Left colon (tissue), 2 donors: ENCODE data around the gene TRAK1. TPM values are rescaled to one million over a fixed set of nuclear protein-coding genes. Genes with fewer than 3 reads are reported as not detected.

Experiments
- ATAC-seq: fragments of 200-7000 bp; cut with Tn5 transposase; one replicate; pipeline ENCODE4 v1.9.1; 2020; ENCODE audit warnings: mild to moderate bottlenecking, moderate library complexity
- DNase-seq, 2 donors: peaks; one replicate each; pipeline ENCODE4 v3.0.0-alpha.2; 2020
- intact Hi-C, 2 donors: fragments of 100-400 bp; cut with DNase I in 1 of 2; cut with micrococcal nuclease in 1 of 2; formaldehyde crosslinking; loops; one replicate each; pipeline versions ENCODE4 v1.11.2 to v1.14.0; 2022; cut with DNase I, micrococcal nuclease
- total RNA-seq, 2 donors: library from RNA; stranded (reverse); fragmentation: NEBNext Ultra II Directional; extraction: Animal tissue kit (Norgen Biotek cat#: 25700); gene quantifications; one replicate each; pipeline ENCODE4 v1.2.1, GENCODE V29; 2021
- donor health status: DM: no; HTN: no; CAD: no.
- donor health status: DM: yes; HTN: yes; CAD: no.

Gene TRAK1
- total RNA-seq, 2 donors from 2014 or later, result 81.2 to 91.6 TPM

GRCh38 chr3:42229942-42230688 is 139.0 kb downstream of the TRAK1 start:
- DNase-seq (no peak), ATAC-seq (peak; percentile 73)
- intact Hi-C loops, result loop anchor here in 1 of 2 donors (10.0 kb wide), 1 partner anchor 315 kb away; no protein-coding TSS in a partner anchor

GRCh38 chr3:42230860-42231259 is 139.7 kb downstream of the TRAK1 start:
- intact Hi-C loops, result loop anchor here in 1 of 2 donors (10.0 kb wide), 1 partner anchor 314 kb away; no protein-coding TSS in a partner anchor
- ATAC-seq (no peak), DNase-seq (no peak)

GRCh38 chr3:42235532-42235931 is 144.4 kb downstream of the TRAK1 start:
- ATAC-seq, result no peak
- intact Hi-C loops, result loop anchor here in 1 of 2 donors (10.0 kb wide), 1 partner anchor 309 kb away; no protein-coding TSS in a partner anchor
- DNase-seq, result no peak

GRCh38 chr3:42236611-42237010 is 145.5 kb downstream of the TRAK1 start:
- ATAC-seq (no peak), DNase-seq (no peak)
- intact Hi-C loops, result loop anchor here in 1 of 2 donors (10.0 kb wide), 1 partner anchor 308 kb away; no protein-coding TSS in a partner anchor

- intact Hi-C loops, result loop anchor here in 1 of 2 donors (5.0 kb wide), 1 partner anchor 196 kb away; no protein-coding TSS in a partner anchor
- ATAC-seq (no peak), DNase-seq (no peak)
Measured at GRCh38 chr3:42246091-42246490, 154.9 kb downstream of the TRAK1 start.

DNA sequence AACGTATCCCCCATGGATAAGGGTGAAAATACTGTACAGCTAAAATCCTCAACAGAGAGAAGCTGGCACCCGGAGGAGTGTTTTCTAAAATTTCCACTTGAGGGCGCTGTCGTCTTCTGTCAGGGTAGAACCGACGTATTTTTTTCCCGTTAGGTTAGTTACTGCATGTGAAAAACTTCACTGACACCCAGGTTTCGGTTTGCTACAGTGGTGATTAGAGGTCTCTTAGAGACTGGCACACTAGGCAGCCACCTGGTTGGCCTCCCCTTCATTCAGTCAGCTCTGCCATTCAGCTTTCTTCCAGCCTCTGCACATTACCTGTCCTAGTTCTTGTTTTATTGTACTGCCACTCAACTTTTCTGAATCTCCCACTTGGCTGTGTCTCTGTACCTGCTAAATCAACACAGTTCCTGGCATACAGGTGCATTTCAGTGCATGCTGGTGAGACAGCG is 156.4 kb downstream of the TRAK1 start:
- DNase-seq (peak in 1 of 2 donors; percentile 46), ATAC-seq (peak; percentile 61)
- intact Hi-C loops, result loop anchor here in 1 of 2 donors (5.0 kb wide), 1 partner anchor 195 kb away; no protein-coding TSS in a partner anchor

GRCh38 chr3:42250761-42251160 is 159.6 kb downstream of the TRAK1 start:
- no peak for ATAC-seq
- intact Hi-C loops, result loop anchor here in 1 of 2 donors (10.0 kb wide), 1 partner anchor 194 kb away; no protein-coding TSS in a partner anchor
- no peak for DNase-seq

GRCh38 chr3:42254566-42254965 is 163.4 kb downstream of the TRAK1 start:
- DNase-seq, result no peak
- ATAC-seq, result peak; percentile 94
- intact Hi-C loops, result loop anchor here in 1 of 2 donors (10.0 kb wide), 1 partner anchor 190 kb away; no protein-coding TSS in a partner anchor

DNA sequence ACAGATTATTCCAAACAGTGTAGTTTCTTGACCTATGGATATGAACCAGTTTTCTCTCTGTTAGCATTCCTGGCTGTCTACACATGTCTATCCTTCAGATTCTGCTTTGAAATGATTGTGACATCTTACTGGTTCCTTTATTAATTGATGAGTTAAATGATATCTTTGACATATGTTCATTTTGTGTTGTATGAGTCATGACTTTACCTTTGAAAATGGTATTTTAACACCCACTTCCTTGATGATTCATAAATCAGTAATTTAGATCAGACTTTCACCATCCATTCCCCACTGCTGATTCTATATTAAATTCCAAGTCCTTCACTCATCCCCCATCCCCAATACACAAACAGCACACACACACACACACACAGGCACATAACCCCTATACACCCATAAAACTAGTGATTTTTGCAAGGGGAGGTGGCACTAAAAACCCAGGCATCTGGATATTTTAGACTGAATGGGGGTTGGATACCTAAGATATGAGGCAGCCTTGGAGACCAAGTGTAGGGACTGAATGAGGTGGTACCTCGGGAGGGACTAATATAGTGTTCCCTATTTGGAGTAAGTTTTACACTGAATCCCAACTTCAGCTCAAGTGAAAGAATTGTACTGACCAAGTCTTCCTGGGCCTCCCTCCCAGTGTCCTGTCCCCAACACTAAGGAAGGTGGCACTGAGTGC is 165.1 kb downstream of the TRAK1 start:
- intact Hi-C loops, result loop anchor here in 1 of 2 donors (10.0 kb wide), 1 partner anchor 189 kb away; no protein-coding TSS in a partner anchor
- DNase-seq, result no peak
- no peak for ATAC-seq

DNA sequence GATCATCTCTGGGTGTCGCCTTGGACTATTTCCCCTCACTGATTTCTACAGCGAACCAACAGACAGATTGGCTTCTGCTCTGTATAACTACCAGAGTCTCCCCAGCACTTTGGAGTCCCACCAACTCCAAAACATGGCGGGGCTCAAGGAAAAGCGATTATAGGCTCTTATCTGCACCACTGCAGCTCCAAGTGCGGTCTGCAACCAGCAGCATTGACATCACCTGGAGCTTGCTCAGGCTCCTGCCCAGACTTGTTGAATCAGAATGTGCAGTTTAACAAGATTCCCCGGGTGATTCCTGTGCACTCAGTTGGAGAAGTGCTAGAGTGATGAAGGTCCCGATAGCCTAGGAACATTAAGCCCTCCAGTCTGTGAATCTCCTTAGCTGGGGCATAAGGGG is 165.8 kb downstream of the TRAK1 start:
- ATAC-seq, result no peak
- no peak for DNase-seq
- intact Hi-C loops, result loop anchor here in 1 of 2 donors (10.0 kb wide), 1 partner anchor 188 kb away; no protein-coding TSS in a partner anchor

GRCh38 chr3:42262525-42262924 is 171.4 kb downstream of the TRAK1 start:
- intact Hi-C loops, result no loop called here
- no peak for ATAC-seq

GRCh38 chr3:42263354-42264346 is 172.5 kb downstream of the TRAK1 start:
- ATAC-seq (no peak), DNase-seq (no peak)
- intact Hi-C loops, result no loop called here

More at GRCh38 chr3:42262525-42262924, 171.4 kb downstream of the TRAK1 start:
- DNase-seq, result no peak

DNA sequence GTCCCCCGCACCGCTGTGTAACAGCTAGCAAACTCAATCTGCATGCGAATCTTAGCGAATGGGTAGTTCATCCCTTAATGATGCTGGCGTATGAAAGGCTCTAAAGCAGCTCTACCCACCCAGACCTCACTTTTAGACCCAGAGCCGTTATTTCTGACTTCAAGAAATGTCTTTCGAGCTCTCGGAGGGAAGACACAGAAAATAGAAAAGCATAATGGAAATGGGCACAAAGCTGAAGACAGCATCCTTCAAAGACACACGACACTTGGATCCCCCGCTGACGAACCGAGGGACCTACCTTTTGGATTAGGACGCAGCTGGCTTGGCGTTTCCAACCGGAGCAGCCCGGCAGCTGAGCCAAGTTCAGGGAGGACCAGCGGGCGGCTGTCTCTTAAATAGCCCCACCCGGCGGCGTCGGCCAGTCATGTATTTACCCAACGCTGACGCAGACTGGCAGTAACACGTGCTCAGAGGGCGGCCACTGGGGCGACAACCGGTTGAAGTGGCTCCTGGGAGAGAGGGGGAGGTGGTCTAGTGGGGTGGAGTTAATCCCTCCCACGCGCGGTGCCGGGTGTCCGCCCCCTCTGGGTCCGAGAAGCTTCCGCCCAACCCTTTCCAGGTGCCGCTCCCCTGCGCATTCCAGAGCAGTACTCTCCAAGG is 173.4 kb downstream of the TRAK1 start:
- peak; percentile 40 for ATAC-seq
- DNase-seq, result peak; percentile 28 to 38
- intact Hi-C loops, result no loop called here

DNA sequence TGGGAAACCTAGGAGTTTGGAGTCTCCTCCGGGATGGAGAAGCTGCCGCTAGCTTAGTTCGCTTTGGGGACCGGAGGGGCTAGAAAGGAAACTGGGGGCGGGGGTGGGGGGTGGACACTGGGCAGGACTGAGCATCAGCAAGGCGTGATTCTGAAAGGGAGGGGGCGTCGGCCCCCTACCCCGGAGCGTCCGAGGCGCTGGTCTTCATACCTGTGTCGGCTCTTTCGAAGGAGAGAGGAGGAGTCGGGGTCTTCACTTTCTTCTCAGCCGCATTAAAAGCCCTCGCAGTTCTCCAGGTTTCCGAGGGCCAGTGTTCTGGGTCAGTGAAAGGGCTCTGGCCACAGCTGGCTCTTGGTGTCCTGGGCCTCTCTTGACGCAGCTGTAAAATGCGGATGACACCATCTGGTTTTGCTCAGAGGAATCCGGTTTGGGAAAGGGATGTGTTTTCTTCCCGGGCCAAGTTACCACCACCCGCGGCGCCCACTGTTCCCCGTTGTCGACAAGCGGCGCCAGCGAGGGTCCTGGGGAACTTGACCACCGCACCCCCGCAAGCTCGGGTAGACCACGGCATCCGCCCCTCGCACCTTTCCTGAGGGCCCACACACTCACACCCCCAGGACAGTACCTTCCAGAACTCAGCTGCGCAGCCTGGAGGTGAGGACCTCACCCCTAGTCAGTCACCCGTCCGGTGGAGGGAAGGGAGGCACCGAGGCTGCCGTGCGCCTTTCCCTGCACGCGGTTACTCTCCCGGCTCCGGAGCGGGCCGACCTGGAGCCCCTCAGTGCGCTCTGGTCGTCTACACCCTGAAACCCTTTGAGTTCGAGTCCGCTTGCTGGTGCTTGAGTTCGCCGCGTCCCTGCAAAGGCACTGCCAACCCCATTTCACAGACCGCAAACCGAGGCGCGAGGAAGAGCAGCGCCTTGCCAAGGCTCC is 174.2 kb downstream of the TRAK1 start:
- ATAC-seq (no peak), DNase-seq (no peak)
- intact Hi-C loops, result no loop called here

DNA sequence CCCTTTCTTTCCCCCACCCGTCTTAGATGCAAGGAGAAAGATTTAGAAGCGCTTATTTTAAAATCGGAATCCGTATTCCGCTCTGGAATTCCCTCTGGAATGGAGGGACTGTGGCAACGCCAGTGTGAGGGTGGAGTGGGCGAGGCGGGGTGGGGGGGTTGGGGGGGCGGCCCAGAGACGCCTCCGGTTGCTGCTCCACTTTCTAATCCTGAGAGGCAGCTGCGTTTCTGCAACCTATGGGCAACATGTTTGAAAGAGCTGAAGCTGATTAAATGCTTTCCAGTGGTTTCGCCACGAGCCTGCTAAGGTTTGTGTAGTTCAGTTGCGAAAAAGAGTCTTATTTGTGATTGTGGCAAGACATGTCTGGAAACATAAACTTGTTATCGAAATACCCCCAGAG is 174.9 kb downstream of the TRAK1 start, which contains the start of gene CCK:
Gene CCK (minus strand): TSS at position 101 of the 400 bp plus-strand sequence. CDS start 2,555 bp downstream, outside the sequence.
- ATAC-seq (no peak), DNase-seq (no peak)
- intact Hi-C loops, result no loop called here

GRCh38 chr3:42267878-42268277 is 176.7 kb downstream of the TRAK1 start:
- no peak for DNase-seq
- ATAC-seq, result no peak
- intact Hi-C loops, result no loop called here

DNA sequence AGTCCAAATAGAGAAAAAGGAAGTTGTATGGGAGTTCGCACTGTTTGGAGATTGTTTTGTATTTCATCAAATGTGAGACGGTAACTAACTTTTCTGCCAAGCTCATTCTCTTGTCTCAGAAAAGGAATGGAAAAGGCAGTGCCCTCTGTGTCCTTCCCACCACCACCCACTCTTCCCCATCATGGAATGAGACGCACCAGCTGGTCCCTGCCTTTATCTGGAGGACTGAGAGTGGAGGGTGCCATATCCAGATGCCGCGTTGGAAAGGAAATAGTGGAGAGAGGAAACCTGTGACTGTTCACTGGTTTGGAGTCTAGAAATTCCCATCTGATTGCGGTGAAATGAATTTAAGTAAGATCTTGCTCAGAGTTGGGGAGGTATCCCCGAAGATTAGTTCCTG is 178.5 kb downstream of the TRAK1 start:
- intact Hi-C loops, result no loop called here
- no peak for DNase-seq
- no peak for ATAC-seq
